ENCODE measurements around the gene MAGI2. TPM values are rescaled to one million over a fixed set of nuclear protein-coding genes. Genes with fewer than 3 reads are reported as not detected.

MAGI2 gene
- total RNA-seq, 1 donor from 2014 or later = 6.9 TPM

GRCh38 chr7:78345979-78346378, 1107.5 kb downstream of the MAGI2 start:
- H3K36me3 ChIP-seq = no peaks in the 10 kb centered on the region
- H3K27me3 ChIP-seq = no peaks in the 10 kb centered on the region
- intact Hi-C loops (cut with DNase I) = no loop called here
- H3K9me3 ChIP-seq = no peaks in the 10 kb centered on the region
- H3K27ac ChIP-seq = no peak overlapping the region
- no peak for DNase-seq (ENCODE audit: extremely low spot score in 2 of 2)
- no peak overlapping the region for H3K4me3 ChIP-seq
- no peaks in the 10 kb centered on the region for H3K4me1 ChIP-seq
- TF ChIP-seq POLR2AphosphoS5 (IDR thresholded peaks at IDR 0.05; ENCODE audit: insufficient read depth in 1 of 2, low read depth in 1 of 2) = no peak

- intact Hi-C loops (cut with DNase I) = no loop called here
- Histone ChIP-seq H3K9me3 (no peaks in the 10 kb centered on the region), H3K27me3 (no peaks in the 10 kb centered on the region), H3K27ac (no peak overlapping the region), H3K4me3 (no peak overlapping the region), H3K36me3 (no peaks in the 10 kb centered on the region), H3K4me1 (no peaks in the 10 kb centered on the region)
- no peak for DNase-seq (ENCODE audit: extremely low spot score in 2 of 2)
- TF ChIP-seq CTCF (IDR thresholded peaks at IDR 0.05) = no peak
- TF ChIP-seq POLR2AphosphoS5 (IDR thresholded peaks at IDR 0.05; ENCODE audit: insufficient read depth in 1 of 2, low read depth in 1 of 2) = no peak
- no peak for TF ChIP-seq POLR2A (IDR thresholded peaks at IDR 0.05)
Observed at GRCh38 chr7:78345293-78345911, 1108.1 kb downstream of the MAGI2 start.

- intact Hi-C loops (cut with DNase I) = no loop called here
- no peak for DNase-seq (ENCODE audit: extremely low spot score in 2 of 2)
Observed at GRCh38 chr7:78334426-78334825, 1119.0 kb downstream of the MAGI2 start.

GRCh38 chr7:78333530-78334425, 1119.7 kb downstream of the MAGI2 start:
- Histone ChIP-seq H3K9me3 (no peaks in the 10 kb centered on the region), H3K27me3 (no peaks in the 10 kb centered on the region), H3K27ac (no peak overlapping the region), H3K36me3 (no peaks in the 10 kb centered on the region), H3K4me3 (no peak overlapping the region), H3K4me1 (no peaks in the 10 kb centered on the region)
- intact Hi-C loops (cut with DNase I) = no loop called here
- DNase-seq (ENCODE audit: extremely low spot score in 2 of 2) = no peak
- TF ChIP-seq POLR2AphosphoS5 (IDR thresholded peaks at IDR 0.05; ENCODE audit: insufficient read depth in 1 of 2, low read depth in 1 of 2) = no peak
- TF ChIP-seq CTCF (IDR thresholded peaks at IDR 0.05) = no peak
- TF ChIP-seq POLR2A (IDR thresholded peaks at IDR 0.05) = no peak

More at GRCh38 chr7:78334426-78334825, 1119.0 kb downstream of the MAGI2 start:
- Histone ChIP-seq H3K27ac (no peak overlapping the region), H3K4me1 (no peaks in the 10 kb centered on the region), H3K36me3 (no peaks in the 10 kb centered on the region), H3K9me3 (no peaks in the 10 kb centered on the region), H3K4me3 (no peak overlapping the region), H3K27me3 (no peaks in the 10 kb centered on the region)
- TF ChIP-seq POLR2A (IDR thresholded peaks at IDR 0.05) (no peak), CTCF (IDR thresholded peaks at IDR 0.05) (no peak), POLR2AphosphoS5 (IDR thresholded peaks at IDR 0.05; ENCODE audit: insufficient read depth in 1 of 2, low read depth in 1 of 2) (no peak)

GRCh38 chr7:78329001-78329655, 1124.3 kb downstream of the MAGI2 start:
- no peak overlapping the region for H3K27ac ChIP-seq
- H3K27me3 ChIP-seq = no peaks in the 10 kb centered on the region
- no peak for DNase-seq (ENCODE audit: extremely low spot score in 2 of 2)
- intact Hi-C loops (cut with DNase I) = no loop called here
- no peak for TF ChIP-seq POLR2AphosphoS5 (IDR thresholded peaks at IDR 0.05; ENCODE audit: insufficient read depth in 1 of 2, low read depth in 1 of 2)
- no peak for TF ChIP-seq POLR2A (IDR thresholded peaks at IDR 0.05)
- no peak for TF ChIP-seq CTCF (IDR thresholded peaks at IDR 0.05)
- no peaks in the 10 kb centered on the region for H3K9me3 ChIP-seq
- no peaks in the 10 kb centered on the region for H3K4me1 ChIP-seq
- H3K4me3 ChIP-seq = no peak overlapping the region
- no peaks in the 10 kb centered on the region for H3K36me3 ChIP-seq
